Keratinocyte (primary cell): ENCODE results near the gene SENP8.

ENCODE experiments used
- EZH2 ChIP-seq: IDR thresholded peaks from one replicate; pipeline ENCODE4 v1.6.1; 2012; ENCODE audit warnings: inconsistent platforms, mild to moderate bottlenecking, low read length, moderate library complexity
- TF ChIP-seq, protein P1 (sequence below), 3 experiments: IDR thresholded peaks in 1 of 3; conservative IDR thresholded peaks in 1 of 3; optimal IDR thresholded peaks in 1 of 3; 2 replicates in 2 of 3; 3 replicates in 1 of 3; pipeline versions ENCODE3 to v1.5.1; 2011; ENCODE audit warnings: low read length in 3 of 3, mild to moderate bottlenecking in 3 of 3, moderate library complexity in 2 of 3, control low read depth in 1 of 3, inconsistent platforms in 1 of 3; ENCODE audit not compliant: insufficient read depth in 2 of 3; ENCODE audit errors: extremely low read depth in 1 of 3

DNA sequence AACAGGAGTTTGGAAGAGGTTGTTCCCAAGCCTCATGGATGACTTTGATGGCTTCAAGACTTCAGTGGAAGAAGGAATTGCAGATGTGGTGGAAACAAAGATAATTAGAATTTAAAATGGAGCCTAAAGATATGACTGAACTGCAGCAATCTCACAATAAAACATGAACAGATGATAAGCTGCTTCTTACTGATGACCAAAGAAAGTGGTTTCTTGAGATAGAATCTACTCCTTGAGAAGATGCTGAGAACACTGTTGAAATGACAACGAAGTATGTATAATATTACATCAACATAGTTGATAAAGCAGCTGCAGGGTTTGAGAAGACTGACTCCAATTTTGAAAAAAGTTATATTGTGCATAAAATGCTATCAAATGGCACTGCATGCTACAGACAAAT, 21.4 kb upstream of the SENP8 start:
- TF ChIP-seq, protein P1, sequence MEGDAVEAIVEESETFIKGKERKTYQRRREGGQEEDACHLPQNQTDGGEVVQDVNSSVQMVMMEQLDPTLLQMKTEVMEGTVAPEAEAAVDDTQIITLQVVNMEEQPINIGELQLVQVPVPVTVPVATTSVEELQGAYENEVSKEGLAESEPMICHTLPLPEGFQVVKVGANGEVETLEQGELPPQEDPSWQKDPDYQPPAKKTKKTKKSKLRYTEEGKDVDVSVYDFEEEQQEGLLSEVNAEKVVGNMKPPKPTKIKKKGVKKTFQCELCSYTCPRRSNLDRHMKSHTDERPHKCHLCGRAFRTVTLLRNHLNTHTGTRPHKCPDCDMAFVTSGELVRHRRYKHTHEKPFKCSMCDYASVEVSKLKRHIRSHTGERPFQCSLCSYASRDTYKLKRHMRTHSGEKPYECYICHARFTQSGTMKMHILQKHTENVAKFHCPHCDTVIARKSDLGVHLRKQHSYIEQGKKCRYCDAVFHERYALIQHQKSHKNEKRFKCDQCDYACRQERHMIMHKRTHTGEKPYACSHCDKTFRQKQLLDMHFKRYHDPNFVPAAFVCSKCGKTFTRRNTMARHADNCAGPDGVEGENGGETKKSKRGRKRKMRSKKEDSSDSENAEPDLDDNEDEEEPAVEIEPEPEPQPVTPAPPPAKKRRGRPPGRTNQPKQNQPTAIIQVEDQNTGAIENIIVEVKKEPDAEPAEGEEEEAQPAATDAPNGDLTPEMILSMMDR (optimal IDR thresholded peaks at IDR 0.05 in 1 of 3, IDR thresholded peaks at IDR 0.05 in 1 of 3, conservative IDR thresholded peaks at IDR 0.05 in 1 of 3; ENCODE audit: extremely low read depth in 1 of 3, insufficient read depth in 2 of 3, low read length in 3 of 3): no peak
- no peak for TF ChIP-seq EZH2
